Natural killer cell (primary cell): Measurements from ENCODE around the gene FAT4. TPM values are rescaled to one million over a fixed set of nuclear protein-coding genes. Genes with fewer than 3 reads are reported as not detected.

Experiments used
- ATAC-seq, 3 donors: fragments of 150-1000 bp in 2 of 3; fragments of 200-7000 bp in 1 of 3; cut with Tn5 transposase; 1 replicate in 1 of 3; 2 replicates in 2 of 3; pipeline ENCODE4 v1.10.0; 2021; ENCODE audit warnings: mild to moderate bottlenecking in 2 of 3, moderate library complexity in 2 of 3
- DNase-seq, 2 donors: peaks; one replicate each; pipeline versions ENCODE4 v3.0.0 to v3.0.0-alpha.2; 2013 to 2021; ENCODE audit warnings: mixed read lengths in 1 of 2
- H3K27ac ChIP-seq: one replicate; pipeline ENCODE4 v1.5.1; 2013; ENCODE audit warnings: mild to moderate bottlenecking, low read length
- H3K27me3 ChIP-seq: one replicate; pipeline ENCODE4 v1.6.1; 2013; ENCODE audit warnings: low read length; ENCODE audit not compliant: control insufficient read depth, insufficient read depth
- H3K36me3 ChIP-seq: one replicate; pipeline ENCODE4 v1.6.1; 2013; ENCODE audit warnings: low read length; ENCODE audit not compliant: control insufficient read depth, insufficient read depth
- H3K4me1 ChIP-seq: one replicate; pipeline ENCODE4 v1.6.1; 2013; ENCODE audit warnings: low read length; ENCODE audit not compliant: control insufficient read depth, insufficient read depth
- H3K4me3 ChIP-seq: one replicate; pipeline ENCODE4 v1.5.1; 2013; ENCODE audit warnings: low read length
- H3K9me3 ChIP-seq: one replicate; pipeline ENCODE4 v1.6.1; 2013; ENCODE audit warnings: low read length; ENCODE audit not compliant: control insufficient read depth, insufficient read depth
- H3K27ac Mint-ChIP-seq, 2 donors: one replicate each; pipeline ENCODE4 v1.8.0; 2022; ENCODE audit warnings: mild to moderate bottlenecking in 2 of 2, mixed read lengths in 2 of 2, moderate library complexity in 1 of 2
- H3K27me3 Mint-ChIP-seq, 2 donors: one replicate each; pipeline ENCODE4 v1.8.0; 2022; ENCODE audit warnings: low read depth in 2 of 2, mixed read lengths in 2 of 2
- H3K36me3 Mint-ChIP-seq: one replicate; pipeline ENCODE4 v1.8.0; 2022; ENCODE audit warnings: mixed read lengths
- H3K4me1 Mint-ChIP-seq, 2 donors: one replicate each; pipeline ENCODE4 v1.8.0; 2022; ENCODE audit warnings: mixed read lengths in 2 of 2
- H3K4me3 Mint-ChIP-seq: one replicate; pipeline ENCODE4 v1.8.0; 2022; ENCODE audit warnings: mild to moderate bottlenecking, moderate library complexity, mixed read lengths
- H3K9me3 Mint-ChIP-seq, 2 donors: one replicate each; pipeline ENCODE4 v1.8.0; 2022; ENCODE audit warnings: mixed read lengths in 2 of 2
- WGBS: methylation state at CpG from one replicate; pipeline ENCODE4 v1.1.7; 2013; ENCODE audit warnings: missing lambda C conversion rate; ENCODE audit not compliant: insufficient coverage; 5-methylcytosine and 5-hydroxymethylcytosine counted together
- intact Hi-C: fragments of 100-400 bp; cut with micrococcal nuclease; formaldehyde crosslinking; loops from one replicate; pipeline ENCODE4 v1.14.2; 2022
- total RNA-seq, 4 donors: library from RNA; stranded (reverse); fragments of 120-200 nt in 1 of 4; gene quantifications; one replicate each; pipeline versions ENCODE4 v1.2.3 to v1.2.4, GENCODE V29; 2013 to 2022
- TF ChIP-seq, protein P1 (sequence below): fragments of 200-600 bp; IDR thresholded peaks from one replicate; pipeline ENCODE4 v1.8.0; 2022; ENCODE audit warnings: antibody characterized with exemption

FAT4 gene
- total RNA-seq, 3 donors from 2014 or later (not counting 1 experiment from before 2014, with no cell fraction given) = 4.5 to 8.0 (median 5.1) TPM

DNA sequence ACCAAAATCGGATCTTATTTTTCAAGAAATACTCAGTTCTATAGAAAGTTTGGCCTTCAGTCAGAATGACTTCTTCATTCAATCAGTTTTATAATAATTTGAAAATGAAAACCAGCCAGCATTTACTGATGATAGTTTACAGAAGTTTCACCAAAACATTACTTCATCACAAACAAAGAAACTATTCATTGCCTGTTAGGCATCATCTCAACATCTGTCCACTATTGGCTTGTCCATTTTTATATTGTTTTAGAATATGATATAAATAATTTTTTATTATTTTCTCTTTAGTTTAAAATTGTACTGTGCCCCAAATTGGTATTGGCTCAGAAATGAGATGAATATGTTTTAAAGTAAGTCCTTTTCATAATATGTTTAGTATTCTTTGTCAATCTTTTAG is 38.4 kb downstream of the FAT4 start:
- no peaks in the 10 kb centered on the region for H3K9me3 ChIP-seq
- Mint-ChIP-seq H3K4me3 (no peak overlapping the region), H3K36me3 (no peaks in the 10 kb centered on the region), H3K27ac (no peak overlapping the region), H3K9me3 (no peaks in the 10 kb centered on the region), H3K27me3 (no peaks in the 10 kb centered on the region), H3K4me1 (peaks cover 0 to 9% of the 10 kb centered on the region in 2 donors)
- no peak overlapping the region for H3K27ac ChIP-seq
- no peak overlapping the region for H3K4me3 ChIP-seq
- no peaks in the 10 kb centered on the region for H3K27me3 ChIP-seq
- no peaks in the 10 kb centered on the region for H3K4me1 ChIP-seq
- ATAC-seq = no peak
- no peaks in the 10 kb centered on the region for H3K36me3 ChIP-seq
- intact Hi-C loops = no loop called here
- no CpG with 5 or more reads among the region's 1 CpG for WGBS
- TF ChIP-seq, protein P1, sequence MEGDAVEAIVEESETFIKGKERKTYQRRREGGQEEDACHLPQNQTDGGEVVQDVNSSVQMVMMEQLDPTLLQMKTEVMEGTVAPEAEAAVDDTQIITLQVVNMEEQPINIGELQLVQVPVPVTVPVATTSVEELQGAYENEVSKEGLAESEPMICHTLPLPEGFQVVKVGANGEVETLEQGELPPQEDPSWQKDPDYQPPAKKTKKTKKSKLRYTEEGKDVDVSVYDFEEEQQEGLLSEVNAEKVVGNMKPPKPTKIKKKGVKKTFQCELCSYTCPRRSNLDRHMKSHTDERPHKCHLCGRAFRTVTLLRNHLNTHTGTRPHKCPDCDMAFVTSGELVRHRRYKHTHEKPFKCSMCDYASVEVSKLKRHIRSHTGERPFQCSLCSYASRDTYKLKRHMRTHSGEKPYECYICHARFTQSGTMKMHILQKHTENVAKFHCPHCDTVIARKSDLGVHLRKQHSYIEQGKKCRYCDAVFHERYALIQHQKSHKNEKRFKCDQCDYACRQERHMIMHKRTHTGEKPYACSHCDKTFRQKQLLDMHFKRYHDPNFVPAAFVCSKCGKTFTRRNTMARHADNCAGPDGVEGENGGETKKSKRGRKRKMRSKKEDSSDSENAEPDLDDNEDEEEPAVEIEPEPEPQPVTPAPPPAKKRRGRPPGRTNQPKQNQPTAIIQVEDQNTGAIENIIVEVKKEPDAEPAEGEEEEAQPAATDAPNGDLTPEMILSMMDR = no peak
- DNase-seq = no peak

DNA sequence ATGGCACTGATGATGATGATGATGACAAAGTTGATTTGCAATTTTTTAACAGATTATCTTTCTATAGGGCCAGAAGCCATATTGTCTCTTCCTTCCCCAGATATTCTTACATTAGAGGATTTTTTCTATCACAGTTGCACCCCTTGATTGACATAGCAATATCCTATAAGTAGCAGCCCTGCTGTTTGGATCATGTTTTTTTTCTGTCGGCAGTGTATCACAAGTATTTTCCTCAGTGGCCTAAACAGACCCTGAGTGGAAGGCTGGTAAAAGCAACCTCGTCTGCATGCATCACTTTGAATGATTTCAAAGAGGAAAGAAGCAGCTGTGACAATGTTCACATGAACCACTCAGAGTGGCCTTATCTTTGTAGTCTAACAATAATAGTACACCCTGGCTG is 41.0 kb downstream of the FAT4 start:
- Histone ChIP-seq H3K36me3 (no peaks in the 10 kb centered on the region), H3K4me1 (no peaks in the 10 kb centered on the region), H3K9me3 (no peaks in the 10 kb centered on the region), H3K4me3 (no peak overlapping the region), H3K27ac (no peak overlapping the region), H3K27me3 (no peaks in the 10 kb centered on the region)
- no peak for DNase-seq
- H3K27me3 Mint-ChIP-seq = no peaks in the 10 kb centered on the region
- TF ChIP-seq, protein P1 = no peak
- 68% methylated on average over 2 of the region's 2 CpGs for WGBS
- H3K9me3 Mint-ChIP-seq = no peaks in the 10 kb centered on the region
- H3K4me1 Mint-ChIP-seq = peaks cover 0 to 9% of the 10 kb centered on the region in 2 donors
- ATAC-seq = no peak
- no peak overlapping the region for H3K27ac Mint-ChIP-seq
- intact Hi-C loops = no loop called here
- no peaks in the 10 kb centered on the region for H3K36me3 Mint-ChIP-seq
- H3K4me3 Mint-ChIP-seq = no peak overlapping the region

- no peak overlapping the region for H3K27ac ChIP-seq
- no peaks in the 10 kb centered on the region for H3K9me3 ChIP-seq
- WGBS = 70% methylated on average over 4 of the region's 4 CpGs
- Mint-ChIP-seq H3K4me1 (peaks cover 0 to 6% of the 10 kb centered on the region in 2 donors), H3K27ac (no peak overlapping the region), H3K36me3 (no peaks in the 10 kb centered on the region), H3K9me3 (no peaks in the 10 kb centered on the region), H3K27me3 (no peaks in the 10 kb centered on the region), H3K4me3 (no peak overlapping the region)
- TF ChIP-seq, protein P1 = no peak
- no peaks in the 10 kb centered on the region for H3K27me3 ChIP-seq
- H3K4me3 ChIP-seq = no peak overlapping the region
- intact Hi-C loops = no loop called here
- no peaks in the 10 kb centered on the region for H3K4me1 ChIP-seq
- ATAC-seq (no peak), DNase-seq (no peak)
- no peaks in the 10 kb centered on the region for H3K36me3 ChIP-seq
Measured at GRCh38 chr4:125357675-125358074, 42.9 kb downstream of the FAT4 start.

- H3K27ac Mint-ChIP-seq = no peak overlapping the region
Measured at GRCh38 chr4:125358453-125358852, 43.7 kb downstream of the FAT4 start.

More at GRCh38 chr4:125358453-125358852, 43.7 kb downstream of the FAT4 start:
- intact Hi-C loops = no loop called here
- no peak for DNase-seq
- Histone ChIP-seq H3K9me3 (no peaks in the 10 kb centered on the region), H3K4me3 (no peak overlapping the region), H3K27ac (no peak overlapping the region), H3K36me3 (no peaks in the 10 kb centered on the region), H3K27me3 (no peaks in the 10 kb centered on the region), H3K4me1 (no peaks in the 10 kb centered on the region)
- Mint-ChIP-seq H3K4me3 (no peak overlapping the region), H3K9me3 (no peaks in the 10 kb centered on the region), H3K27me3 (no peaks in the 10 kb centered on the region), H3K4me1 (peaks cover 0 to 4% of the 10 kb centered on the region in 2 donors), H3K36me3 (no peaks in the 10 kb centered on the region)
- ATAC-seq = no peak
- TF ChIP-seq, protein P1 = no peak
- 93% methylated on average over 6 of the region's 6 CpGs for WGBS
